HG02623 (cell line): ENCODE results near the gene KRT7.
A peak's percentile ranks its signal among the peaks of the same experiment; 100 is the strongest.
"Not testable (repeated sequence)": the region's sequence is repeated elsewhere in the genome, so short reads cannot be mapped to it uniquely, and the experiment has no call there.

Source experiments
- ATAC-seq: cut with Tn5 transposase; IDR thresholded peaks from one replicate; pipeline ENCODE4 v1.9.1; 2021; ENCODE audit warnings: moderate library complexity; ENCODE audit not compliant: unreplicated experiment

KRT7 gene

GRCh38 chr12:52277486-52278245, 44.6 kb downstream of the KRT7 start:
- ATAC-seq, result no peak

- peak; percentile 78 for ATAC-seq
Observed at GRCh38 chr12:52278575-52279421, 45.8 kb downstream of the KRT7 start.

DNA sequence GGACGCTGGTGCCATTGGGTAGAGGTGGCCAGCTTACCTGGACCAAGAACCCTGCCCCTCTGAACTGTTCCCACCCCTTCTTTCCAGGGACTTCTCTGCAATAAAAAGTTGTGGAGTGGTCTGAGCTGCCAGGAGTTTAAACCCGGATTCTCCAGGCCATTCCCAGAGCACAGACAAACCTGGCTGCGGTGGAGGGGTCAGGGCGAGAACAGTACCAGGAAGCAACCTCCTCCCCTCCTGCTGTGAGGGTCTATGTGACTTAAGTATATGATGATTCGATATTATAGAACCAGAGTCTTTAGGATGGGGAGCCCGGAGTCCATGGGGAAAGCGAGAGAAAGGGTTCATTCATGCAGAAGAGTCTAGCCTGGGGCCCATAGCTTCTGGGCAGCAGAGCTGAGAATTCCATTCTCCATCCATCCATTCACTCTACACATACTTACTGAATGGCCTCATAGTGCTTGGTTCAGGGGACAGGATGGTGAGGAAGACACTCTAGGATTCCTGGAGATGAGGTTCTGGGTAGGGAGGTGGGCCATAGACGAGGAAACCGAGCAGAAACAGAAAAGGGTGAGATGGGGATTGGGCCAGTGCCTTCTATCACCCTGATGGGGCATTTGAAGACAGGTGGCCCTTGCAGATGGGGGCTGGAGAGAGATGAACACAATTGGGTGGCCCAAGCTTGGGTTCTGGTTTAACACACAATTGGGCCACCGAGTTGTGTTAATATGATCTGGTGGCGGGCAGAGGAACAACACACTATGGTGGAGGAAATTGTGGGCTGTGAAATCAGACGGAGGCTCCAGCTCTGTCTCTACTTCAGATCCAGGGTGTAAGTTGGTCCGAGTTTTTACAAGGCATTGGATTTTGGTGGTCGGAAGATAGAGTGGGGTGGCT, 46.6 kb downstream of the KRT7 start:
- no peak for ATAC-seq

DNA sequence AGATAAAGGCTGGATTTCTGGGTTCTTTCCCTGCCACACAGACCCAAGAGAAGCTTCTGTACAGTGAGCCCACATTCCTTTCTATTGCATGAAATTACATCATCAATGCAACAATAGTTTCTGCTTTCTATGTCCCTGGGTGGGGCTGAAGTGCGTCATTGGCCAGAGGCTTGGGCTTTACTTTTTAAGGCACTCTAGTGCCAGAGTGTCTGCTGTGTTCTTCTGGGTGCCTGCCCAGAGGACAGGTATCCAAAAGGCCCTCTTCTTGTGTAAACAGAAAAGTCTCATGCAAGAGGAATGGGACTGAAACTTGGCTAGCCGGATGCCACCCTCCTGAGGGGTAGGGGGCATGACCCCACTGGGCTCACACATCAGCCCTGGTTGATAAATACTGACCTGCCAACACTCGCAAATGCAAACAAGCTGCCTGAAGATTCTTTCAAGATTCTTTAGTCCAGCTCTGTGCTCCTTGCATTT, 47.3 kb downstream of the KRT7 start:
- ATAC-seq, result no peak

DNA sequence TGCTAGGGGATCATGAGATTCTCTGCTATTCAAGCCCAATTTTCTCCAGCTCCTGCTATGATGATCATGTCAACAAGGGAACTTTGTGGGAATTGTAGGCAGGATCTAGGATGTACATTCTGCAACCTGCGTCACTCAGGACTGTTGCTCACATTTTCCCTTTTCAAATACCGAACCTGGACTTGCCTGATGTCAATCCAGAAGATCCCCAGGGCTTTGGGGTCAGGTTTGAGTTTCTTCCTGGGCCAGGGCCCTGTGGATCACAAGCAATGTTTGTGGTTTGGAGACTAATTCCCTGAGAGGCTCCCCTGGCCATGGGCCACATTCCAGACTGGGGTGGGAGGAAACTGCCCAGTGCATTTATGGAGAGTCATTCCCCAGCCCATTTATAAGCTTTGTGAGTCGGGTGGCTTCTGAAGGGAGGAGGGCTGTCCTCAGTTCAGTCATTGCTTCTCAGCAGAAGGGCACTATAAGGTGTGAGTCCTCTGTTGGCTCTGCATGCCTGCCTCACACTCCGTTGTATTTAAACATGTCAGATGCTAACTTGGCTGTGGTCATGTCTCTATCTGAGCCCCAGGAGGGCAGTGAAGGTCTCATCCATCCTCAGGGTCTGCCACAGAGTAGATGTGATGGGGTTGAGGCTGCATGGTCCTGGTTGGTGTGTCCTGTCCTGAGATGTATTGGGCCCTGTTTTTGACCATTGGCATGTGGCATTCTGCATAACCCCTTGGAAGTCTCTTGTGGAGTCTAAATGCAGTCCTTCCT, 47.9 kb downstream of the KRT7 start:
- no peak for ATAC-seq

DNA sequence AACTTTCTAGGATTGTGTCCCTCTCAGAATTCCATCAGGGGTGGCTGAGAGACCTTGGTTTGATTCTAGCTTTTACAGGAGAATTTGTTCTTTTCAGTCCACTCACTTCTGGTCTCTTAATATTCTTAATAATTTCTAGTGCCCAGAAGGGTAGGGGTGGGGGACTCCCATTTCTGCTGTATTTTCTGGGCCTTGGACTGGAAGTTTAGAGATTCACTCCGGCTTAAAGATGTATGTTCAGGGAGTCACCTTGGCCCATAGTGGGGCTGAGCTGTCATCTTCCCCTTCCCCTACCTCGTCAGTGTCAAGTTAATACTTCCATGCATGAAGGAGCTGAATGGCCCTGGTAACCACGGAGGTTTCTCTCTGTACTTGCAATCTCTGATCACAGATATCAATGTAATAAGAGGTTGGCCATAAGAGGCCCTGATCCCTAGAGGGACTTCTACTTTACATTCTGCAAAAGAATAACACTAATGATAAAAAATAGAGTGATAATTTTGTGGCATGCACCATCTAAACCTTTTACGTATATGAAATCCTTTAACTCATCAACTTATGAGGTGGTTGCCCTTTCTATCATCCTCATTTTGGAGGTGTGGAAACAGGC, 51.6 kb downstream of the KRT7 start:
- ATAC-seq, result no peak

DNA sequence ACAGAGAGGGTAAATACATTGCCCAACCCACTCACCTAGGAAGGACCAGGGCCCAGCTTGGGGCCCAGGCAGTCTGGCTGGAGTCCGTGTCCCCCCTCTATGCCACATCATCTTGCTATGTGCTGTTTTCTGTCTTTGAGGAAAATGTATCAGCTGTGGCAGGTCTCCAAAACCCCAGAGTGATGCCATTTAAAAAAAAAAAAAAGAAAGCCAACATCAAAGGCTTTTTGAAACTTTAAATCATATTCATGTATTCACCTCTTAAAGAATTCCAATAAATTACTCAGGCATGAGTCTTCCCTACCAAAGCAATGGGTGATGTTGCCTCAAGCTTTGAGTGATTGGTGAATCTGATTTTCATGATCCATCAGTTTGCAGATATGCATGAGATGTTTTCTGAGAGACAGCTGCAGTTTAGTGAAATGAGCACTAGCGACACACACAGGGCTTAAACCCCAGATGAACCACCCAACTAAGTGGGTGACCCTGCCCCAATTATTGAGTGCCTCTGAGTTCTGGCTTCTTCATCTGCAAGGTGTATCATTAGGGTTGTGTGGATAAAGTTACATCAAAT, 52.2 kb downstream of the KRT7 start:
- no peak for ATAC-seq

DNA sequence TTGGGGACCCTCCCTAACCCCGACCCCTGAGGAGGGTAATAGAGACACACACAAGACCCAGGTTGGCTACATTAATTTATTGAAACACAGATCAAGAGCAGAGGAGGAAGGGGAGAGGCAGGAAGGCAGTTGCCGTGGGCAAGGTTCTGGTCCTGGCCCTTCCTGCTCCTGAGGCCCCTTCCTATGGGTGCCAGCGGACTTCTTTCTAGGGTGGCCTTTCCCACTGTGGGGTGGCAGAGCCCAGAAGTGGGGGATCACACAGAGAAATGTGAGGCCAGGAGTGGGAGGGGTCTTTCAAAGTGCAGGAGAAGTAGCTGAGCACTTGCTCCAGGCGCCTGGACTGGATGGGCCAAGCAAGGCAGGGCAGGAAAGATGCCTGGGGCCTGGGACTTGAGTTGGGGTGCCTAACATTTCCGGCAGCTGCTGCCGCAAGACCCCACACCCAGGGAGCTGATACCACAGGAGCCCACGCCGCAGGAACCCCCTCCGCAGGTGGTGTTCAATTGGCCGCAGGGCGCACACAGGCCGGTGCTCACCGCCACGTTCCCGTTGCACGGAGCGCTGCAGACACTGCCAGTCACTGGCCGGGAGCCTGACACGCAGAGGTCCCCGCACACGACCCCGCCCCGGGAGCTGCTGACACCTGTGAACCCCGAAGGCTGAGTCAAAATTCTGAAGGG, 52.9 kb downstream of the KRT7 start:
- no peak for ATAC-seq

- ATAC-seq, result not testable (repeated sequence)
Observed at GRCh38 chr12:52286857-52287785, 54.1 kb downstream of the KRT7 start.

DNA sequence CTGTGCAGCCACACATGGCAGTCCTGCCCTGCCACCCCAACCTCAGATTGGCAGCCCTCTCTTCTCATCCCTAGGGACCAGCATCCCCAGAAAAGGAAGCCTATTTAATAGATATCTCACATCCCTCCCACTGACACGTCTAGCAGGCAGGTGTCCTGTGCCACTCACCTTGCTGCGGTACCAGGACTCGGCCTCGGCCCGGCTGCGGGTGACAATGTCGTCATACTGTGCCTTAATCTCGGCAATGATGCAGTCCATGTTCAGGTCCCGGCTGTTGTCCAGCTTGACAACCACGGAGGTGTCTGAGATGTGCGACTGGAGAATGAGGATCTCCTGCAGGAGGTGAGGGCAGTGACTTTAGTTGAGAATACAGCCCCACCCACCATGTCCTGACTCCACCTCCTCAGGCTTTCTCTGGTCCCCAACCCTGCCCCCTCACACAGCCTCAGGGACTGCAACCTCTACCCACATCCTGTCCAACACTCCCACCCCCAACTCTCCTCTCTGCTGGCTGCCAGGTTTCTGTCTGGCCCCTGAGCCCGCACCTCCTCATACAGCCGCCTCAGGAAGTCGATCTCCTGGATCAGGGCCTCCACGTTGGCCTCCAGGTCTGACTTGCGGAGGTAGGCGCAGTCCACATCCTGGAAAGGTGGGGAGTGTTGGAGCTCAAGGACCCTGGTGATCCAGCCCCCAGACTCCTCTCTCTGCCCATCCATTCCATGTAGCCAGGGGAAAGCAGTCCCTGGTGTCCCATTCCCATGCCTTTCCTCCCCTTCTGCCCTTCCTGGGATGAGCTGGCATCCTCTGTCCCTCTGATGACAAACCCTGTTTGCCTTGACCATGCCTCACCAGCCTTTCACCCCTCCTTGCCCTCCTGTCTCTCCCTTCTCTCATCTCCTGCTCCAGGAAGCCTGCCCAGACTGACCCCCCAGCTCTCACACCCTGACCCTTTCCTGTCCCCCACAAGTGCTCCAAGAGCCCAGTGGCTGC, 55.1 kb downstream of the KRT7 start:
- peak; percentile 72 for ATAC-seq

- ATAC-seq, result not testable (repeated sequence)
Observed at GRCh38 chr12:52290483-52291134, 57.6 kb downstream of the KRT7 start.

DNA sequence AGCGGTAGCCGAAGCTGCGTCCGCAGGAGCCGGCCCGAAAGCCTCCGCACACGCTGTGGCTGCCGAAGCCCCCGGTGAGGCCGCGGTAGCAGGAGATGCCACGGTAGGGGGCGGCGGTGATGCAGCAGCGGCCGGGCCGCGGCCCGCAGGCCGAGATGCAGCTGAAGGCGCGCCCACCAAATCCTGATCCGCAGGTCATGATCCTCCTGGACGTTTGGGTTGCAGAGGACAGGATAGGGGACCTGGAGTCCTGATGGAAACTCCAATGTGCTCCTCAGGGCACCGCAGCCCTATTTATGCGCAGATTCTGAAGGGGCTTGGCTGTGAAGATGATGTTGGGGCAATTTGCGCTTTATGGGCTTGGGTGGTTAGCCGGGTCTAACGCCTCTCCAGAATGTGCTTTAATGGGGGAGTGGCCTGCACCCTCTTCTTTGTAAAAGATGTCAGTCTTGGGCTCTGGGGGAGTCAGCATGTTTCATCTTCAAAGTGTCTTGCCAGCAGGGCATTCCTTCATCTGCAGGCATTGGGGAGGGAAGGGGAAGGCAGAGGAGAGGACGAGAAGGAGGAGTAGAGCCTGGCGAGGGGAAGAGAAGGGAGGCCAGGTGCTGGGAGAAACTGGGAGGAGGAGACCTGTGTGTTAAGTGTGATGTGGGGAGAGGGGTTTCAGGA, 58.4 kb downstream of the KRT7 start, which contains the start of gene KRT81:
TSS of gene KRT81 (minus strand) at position 268 of the 669 bp plus-strand sequence. CDS start at position 199, 69 bp downstream.
- no peak for ATAC-seq

DNA sequence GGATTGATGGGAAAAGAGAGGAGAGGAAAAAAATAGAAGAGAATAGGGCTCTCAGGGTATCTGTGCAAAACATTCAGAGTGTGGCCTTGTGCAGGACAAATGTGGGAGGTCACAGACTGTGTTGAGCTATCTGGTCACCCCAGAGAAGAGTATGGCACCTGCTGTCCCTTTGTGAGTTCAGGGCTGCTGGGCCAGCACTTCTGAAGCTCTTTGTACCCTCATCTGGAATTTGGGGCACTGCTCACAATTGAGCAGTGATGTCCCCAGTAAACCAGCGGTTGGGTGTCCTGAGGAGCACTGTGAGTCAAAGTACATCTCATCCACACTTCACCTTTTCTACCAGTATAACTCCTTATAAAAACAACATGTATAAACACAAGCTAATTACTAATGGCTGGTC, 60.9 kb downstream of the KRT7 start:
- ATAC-seq, result no peak

- ATAC-seq, result no peak
Observed at GRCh38 chr12:52294803-52295202, 61.8 kb downstream of the KRT7 start.

DNA sequence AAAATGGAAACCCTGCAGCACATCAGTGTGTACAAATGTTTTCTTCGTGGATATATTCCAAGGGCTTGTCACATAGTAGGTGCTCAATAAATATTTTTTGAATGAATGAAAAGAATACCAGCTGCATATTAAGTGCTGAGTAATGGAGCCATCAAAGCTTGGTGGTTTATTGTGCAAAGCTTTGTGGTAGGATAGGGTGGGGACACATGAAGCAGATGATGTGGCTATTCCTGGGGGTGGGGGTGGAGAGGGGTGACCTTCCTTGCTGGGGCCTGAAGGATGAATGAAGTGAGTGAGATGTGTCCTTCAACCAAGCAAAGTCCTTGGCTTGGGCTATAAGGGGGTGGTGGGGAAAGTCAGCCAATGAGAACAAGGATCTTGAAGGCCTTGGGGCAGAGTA, 62.6 kb downstream of the KRT7 start:
- ATAC-seq, result no peak
